Stomach (tissue), 4 donors: ENCODE data around the gene BRME1.

Experiments
- CTCF ChIP-seq, 7 experiments: fragments of 450-650 bp in 4 of 7; fragments of 200-600 bp in 3 of 7; sonication (generic) in 3 of 7; IDR thresholded peaks; one replicate each; pipeline ENCODE4 v1.5.1; 2016 to 2019; ENCODE audit warnings: antibody characterized with exemption in 7 of 7, control low read depth in 2 of 7, mild to moderate bottlenecking in 1 of 7
- EP300 ChIP-seq: sonication (generic); formaldehyde crosslinking; IDR thresholded peaks from one replicate; pipeline ENCODE4 v1.6.1; 2017; ENCODE audit warnings: antibody characterized with exemption
- POLR2A ChIP-seq, 4 donors: fragments of 450-650 bp; IDR thresholded peaks; one replicate each; pipeline ENCODE4 v1.6.1; 2016; ENCODE audit warnings: antibody characterized with exemption in 4 of 4, control low read depth in 2 of 4, mild to moderate bottlenecking in 1 of 4, moderate library complexity in 1 of 4

GRCh38 chr19:13885826-13886365 lies 20.0 kb downstream of the BRME1 start:
- TF ChIP-seq CTCF (IDR thresholded peaks at IDR 0.05) = no peak
- no peak for TF ChIP-seq POLR2A (IDR thresholded peaks at IDR 0.05)
- no peak for TF ChIP-seq EP300
